ENCODE results near the gene PADI3.

DNA sequence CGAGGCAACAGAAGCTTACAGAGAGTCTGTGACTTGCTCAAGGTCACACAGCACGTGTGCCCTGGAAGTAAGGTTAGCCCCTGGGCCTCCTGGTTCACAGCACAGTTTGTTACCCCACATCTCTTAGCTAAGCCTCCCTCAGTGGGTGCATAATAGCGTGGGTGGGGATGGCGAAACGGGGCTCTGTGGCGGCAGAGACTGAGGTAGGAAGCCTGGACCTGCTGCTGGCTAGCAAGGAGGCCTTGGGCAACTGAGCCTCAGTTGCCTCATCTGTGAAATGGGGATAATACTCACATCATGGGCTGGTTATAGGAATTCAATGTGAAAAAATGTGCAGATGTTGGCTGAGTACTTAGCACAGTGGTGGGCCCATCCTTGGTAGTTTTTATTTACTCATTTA lies 59.7 kb downstream of the PADI3 start:
- TF ChIP-seq CTCF (IDR thresholded peaks at IDR 0.05 in 8 of 11, conservative IDR thresholded peaks at IDR 0.05 in 3 of 11) (no peak), POLR2AphosphoS5 (IDR thresholded peaks at IDR 0.05) (no peak)

Data from spleen (tissue), 7 donors.